ENCODE results near the gene LRRC4C. TPM values are rescaled to one million over a fixed set of nuclear protein-coding genes. Genes with fewer than 3 reads are reported as not detected.

The LRRC4C gene
- total RNA-seq, 1 experiment from 2014 or later = 0.06 TPM

GRCh38 chr11:40746282-40746681, 713.2 kb downstream of the LRRC4C start:
- Histone ChIP-seq H3K27me3 (no peaks in the 10 kb centered on the region), H3K36me3 (no peaks in the 10 kb centered on the region), H3K4me1 (no peaks in the 10 kb centered on the region), H3K9me3 (replicated peaks) (no peaks in the 10 kb centered on the region), H3K27ac (no peak overlapping the region), H3K4me3 (no peak overlapping the region)
- DNase-seq = no peak

- no peak overlapping the region for H3K27ac ChIP-seq
- no peaks in the 10 kb centered on the region for H3K9me3 ChIP-seq (replicated peaks)
- no peaks in the 10 kb centered on the region for H3K27me3 ChIP-seq
- DNase-seq = no peak
- H3K4me3 ChIP-seq = no peak overlapping the region
- no peaks in the 10 kb centered on the region for H3K4me1 ChIP-seq
- H3K36me3 ChIP-seq = no peaks in the 10 kb centered on the region
Measured at GRCh38 chr11:40732132-40732531, 727.3 kb downstream of the LRRC4C start.

- H3K27ac ChIP-seq = no peak overlapping the region
- H3K36me3 ChIP-seq = no peaks in the 10 kb centered on the region
- no peaks in the 10 kb centered on the region; the same call in none of the 2 replicates for H3K27me3 ChIP-seq
- H3K4me1 ChIP-seq = no peaks in the 10 kb centered on the region
- no peaks in the 10 kb centered on the region for H3K9me3 ChIP-seq (replicated peaks)
- DNase-seq = peak; percentile 10 to 50
- H3K4me3 ChIP-seq = no peak overlapping the region
Measured at GRCh38 chr11:40722179-40722795, 737.2 kb downstream of the LRRC4C start.

- no peak overlapping the region for H3K27ac ChIP-seq
- no peaks in the 10 kb centered on the region for H3K36me3 ChIP-seq
- H3K27me3 ChIP-seq = no peaks in the 10 kb centered on the region; the same call in 1 of the 2 replicates
- H3K9me3 ChIP-seq (replicated peaks) = no peaks in the 10 kb centered on the region
- DNase-seq = no peak
- H3K4me1 ChIP-seq = no peaks in the 10 kb centered on the region
- H3K4me3 ChIP-seq = no peak overlapping the region
Measured at GRCh38 chr11:40716344-40717130, 742.9 kb downstream of the LRRC4C start.

GRCh38 chr11:40713083-40713482, 746.4 kb downstream of the LRRC4C start:
- Histone ChIP-seq H3K4me3 (no peak overlapping the region), H3K36me3 (no peaks in the 10 kb centered on the region), H3K4me1 (no peaks in the 10 kb centered on the region), H3K27me3 (no peaks in the 10 kb centered on the region), H3K27ac (no peak overlapping the region), H3K9me3 (replicated peaks) (no peaks in the 10 kb centered on the region)
- DNase-seq = no peak

GRCh38 chr11:40701027-40701426, 758.4 kb downstream of the LRRC4C start:
- DNase-seq = no peak
- H3K36me3 ChIP-seq = no peaks in the 10 kb centered on the region
- H3K9me3 ChIP-seq (replicated peaks) = no peaks in the 10 kb centered on the region
- no peak overlapping the region for H3K4me3 ChIP-seq
- H3K4me1 ChIP-seq = no peaks in the 10 kb centered on the region
- H3K27me3 ChIP-seq = no peaks in the 10 kb centered on the region
- H3K27ac ChIP-seq = no peak overlapping the region

- Histone ChIP-seq H3K4me3 (no peak overlapping the region), H3K9me3 (replicated peaks) (no peaks in the 10 kb centered on the region), H3K4me1 (no peaks in the 10 kb centered on the region), H3K27me3 (0 out of 2 replicates have a peak, but pooled peaks cover 4% of the 10 kb centered on the region), H3K27ac (no peak overlapping the region), H3K36me3 (no peaks in the 10 kb centered on the region)
- DNase-seq = no peak
Measured at GRCh38 chr11:40689823-40690222, 769.6 kb downstream of the LRRC4C start.

- H3K4me3 ChIP-seq = no peak overlapping the region
- H3K4me1 ChIP-seq = no peaks in the 10 kb centered on the region
- H3K27ac ChIP-seq = no peak overlapping the region
- 0 out of 2 replicates have a peak, but pooled peaks cover under 1% of the 10 kb centered on the region for H3K27me3 ChIP-seq
- no peak for DNase-seq
- no peaks in the 10 kb centered on the region for H3K9me3 ChIP-seq (replicated peaks)
- no peaks in the 10 kb centered on the region for H3K36me3 ChIP-seq
Measured at GRCh38 chr11:40688369-40688768, 771.1 kb downstream of the LRRC4C start.

- Histone ChIP-seq H3K27ac (no peak overlapping the region), H3K9me3 (replicated peaks) (no peaks in the 10 kb centered on the region), H3K4me1 (no peaks in the 10 kb centered on the region), H3K27me3 (no peaks in the 10 kb centered on the region), H3K4me3 (no peak overlapping the region), H3K36me3 (no peaks in the 10 kb centered on the region)
- no peak for DNase-seq
Measured at GRCh38 chr11:40686765-40687164, 772.7 kb downstream of the LRRC4C start.

- no peaks in the 10 kb centered on the region for H3K36me3 ChIP-seq
Measured at GRCh38 chr11:40683010-40683409, 776.4 kb downstream of the LRRC4C start.

GRCh38 chr11:40679276-40679675, 780.2 kb downstream of the LRRC4C start:
- no peaks in the 10 kb centered on the region for H3K27me3 ChIP-seq
- no peaks in the 10 kb centered on the region for H3K9me3 ChIP-seq (replicated peaks)
- no peaks in the 10 kb centered on the region for H3K4me1 ChIP-seq
- H3K36me3 ChIP-seq = no peaks in the 10 kb centered on the region
- no peak overlapping the region for H3K27ac ChIP-seq
- no peak for DNase-seq
- H3K4me3 ChIP-seq = no peak overlapping the region

More at GRCh38 chr11:40683010-40683409, 776.4 kb downstream of the LRRC4C start:
- H3K9me3 ChIP-seq (replicated peaks) = no peaks in the 10 kb centered on the region
- no peak for DNase-seq
- H3K27me3 ChIP-seq = no peaks in the 10 kb centered on the region
- no peak overlapping the region for H3K27ac ChIP-seq
- H3K4me3 ChIP-seq = no peak overlapping the region
- H3K4me1 ChIP-seq = no peaks in the 10 kb centered on the region

GRCh38 chr11:40647295-40647694, 812.2 kb downstream of the LRRC4C start:
- H3K36me3 ChIP-seq = no peaks in the 10 kb centered on the region
- peaks cover 2% of the 10 kb centered on the region; the same call in 1 of the 2 replicates for H3K9me3 ChIP-seq (replicated peaks)
- DNase-seq = no peak
- H3K4me3 ChIP-seq = no peak overlapping the region
- no peak overlapping the region for H3K27ac ChIP-seq
- H3K27me3 ChIP-seq = no peaks in the 10 kb centered on the region
- H3K4me1 ChIP-seq = no peaks in the 10 kb centered on the region

- DNase-seq = no peak
- Histone ChIP-seq H3K9me3 (replicated peaks) (no peaks in the 10 kb centered on the region), H3K27me3 (no peaks in the 10 kb centered on the region), H3K4me3 (no peak overlapping the region), H3K4me1 (no peaks in the 10 kb centered on the region), H3K27ac (no peak overlapping the region), H3K36me3 (no peaks in the 10 kb centered on the region)
Measured at GRCh38 chr11:40642284-40642683, 817.2 kb downstream of the LRRC4C start.

GRCh38 chr11:40619654-40620053, 839.8 kb downstream of the LRRC4C start:
- Histone ChIP-seq H3K36me3 (no peaks in the 10 kb centered on the region), H3K27me3 (0 out of 2 replicates have a peak, but pooled peaks cover 4% of the 10 kb centered on the region), H3K27ac (no peak overlapping the region)

GRCh38 chr11:40606800-40607199, 852.7 kb downstream of the LRRC4C start:
- Histone ChIP-seq H3K27me3 (no peaks in the 10 kb centered on the region), H3K9me3 (replicated peaks) (no peaks in the 10 kb centered on the region), H3K4me1 (no peaks in the 10 kb centered on the region), H3K4me3 (no peak overlapping the region), H3K36me3 (no peaks in the 10 kb centered on the region), H3K27ac (no peak overlapping the region)
- no peak for DNase-seq

More at GRCh38 chr11:40619654-40620053, 839.8 kb downstream of the LRRC4C start:
- no peak for DNase-seq
- no peak overlapping the region for H3K4me3 ChIP-seq
- no peaks in the 10 kb centered on the region for H3K4me1 ChIP-seq
- H3K9me3 ChIP-seq (replicated peaks) = no peaks in the 10 kb centered on the region
